ENCODE data around the gene MVB12B. TPM values are rescaled to one million over a fixed set of nuclear protein-coding genes. Genes with fewer than 3 reads are reported as not detected.
A peak's percentile ranks its signal among the peaks of the same experiment; 100 is the strongest.

The MVB12B gene
- total RNA-seq, 4 donors from 2014 or later, result 6.1 to 18.0 (median 13.2) TPM

- Histone ChIP-seq H3K27me3 (peaks cover 28 to 46% (median 29%) of the 10 kb centered on the region in 3 donors), H3K4me3 (no peak overlapping the region), H3K27ac (no peak overlapping the region), H3K36me3 (no peaks in the 10 kb centered on the region), H3K4me1 (no peaks in the 10 kb centered on the region), H3K9me3 (no peaks in the 10 kb centered on the region)
- no peak for TF ChIP-seq CTCF (IDR thresholded peaks at IDR 0.05 in 4 of 5, conservative IDR thresholded peaks at IDR 0.05 in 1 of 5)
- no peak for TF ChIP-seq POLR2A (IDR thresholded peaks at IDR 0.05)
- DNase-seq (no peak), ATAC-seq (no peak)
- intact Hi-C loops (cut with DNase I; ENCODE audit: low total_unique reads) (no loop called here), in situ Hi-C loops (cut with MboI; ENCODE audit: low sequenced_read_pairs in 4 of 4) (no loop called here)
Observed at GRCh38 chr9:126510564-126510963, 183.9 kb downstream of the MVB12B start.

- in situ Hi-C loops (cut with MboI; ENCODE audit: low sequenced_read_pairs in 4 of 4), result no loop called here
- Histone ChIP-seq H3K4me1 (no peaks in the 10 kb centered on the region), H3K27me3 (peaks cover 34 to 48% (median 38%) of the 10 kb centered on the region in 3 donors), H3K27ac (no peak overlapping the region), H3K36me3 (no peaks in the 10 kb centered on the region), H3K4me3 (no peak overlapping the region), H3K9me3 (no peaks in the 10 kb centered on the region)
- ATAC-seq (no peak), DNase-seq (no peak)
- no peak for TF ChIP-seq POLR2A (IDR thresholded peaks at IDR 0.05)
- no peak for TF ChIP-seq CTCF (IDR thresholded peaks at IDR 0.05 in 4 of 5, conservative IDR thresholded peaks at IDR 0.05 in 1 of 5)
- intact Hi-C loops (cut with DNase I; ENCODE audit: low total_unique reads), result no loop called here
Observed at GRCh38 chr9:126511411-126511810, 184.8 kb downstream of the MVB12B start.

- ATAC-seq (no peak), DNase-seq (no peak)
- Histone ChIP-seq H3K27ac (no peak overlapping the region), H3K9me3 (no peaks in the 10 kb centered on the region), H3K4me1 (peaks cover 3 to 5% of the 10 kb centered on the region in 2 donors), H3K27me3 (peaks cover 54 to 66% (median 58%) of the 10 kb centered on the region in 3 donors), H3K36me3 (no peaks in the 10 kb centered on the region), H3K4me3 (no peak overlapping the region)
- intact Hi-C loops (cut with DNase I; ENCODE audit: low total_unique reads) (no loop called here), in situ Hi-C loops (cut with MboI; ENCODE audit: low sequenced_read_pairs in 4 of 4) (no loop called here)
- no peak for TF ChIP-seq POLR2A (IDR thresholded peaks at IDR 0.05)
- no peak for TF ChIP-seq CTCF (IDR thresholded peaks at IDR 0.05 in 4 of 5, conservative IDR thresholded peaks at IDR 0.05 in 1 of 5)
Observed at GRCh38 chr9:126513159-126514036, 186.8 kb downstream of the MVB12B start.

- no peak for DNase-seq
- Histone ChIP-seq H3K27ac (no peak overlapping the region), H3K36me3 (no peaks in the 10 kb centered on the region), H3K9me3 (no peaks in the 10 kb centered on the region), H3K4me3 (no peak overlapping the region), H3K4me1 (peaks cover 3 to 5% of the 10 kb centered on the region in 2 donors), H3K27me3 (peaks cover 62 to 74% (median 66%) of the 10 kb centered on the region in 3 donors)
- in situ Hi-C loops (cut with MboI; ENCODE audit: low sequenced_read_pairs in 4 of 4), result no loop called here
- intact Hi-C loops (cut with DNase I; ENCODE audit: low total_unique reads), result no loop called here
- no peak for ATAC-seq
- TF ChIP-seq CTCF (IDR thresholded peaks at IDR 0.05 in 4 of 5, conservative IDR thresholded peaks at IDR 0.05 in 1 of 5), result peak in 2 of 5 experiments; percentile 9 to 32
- TF ChIP-seq POLR2A (IDR thresholded peaks at IDR 0.05), result no peak
Observed at GRCh38 chr9:126514037-126514821, 187.6 kb downstream of the MVB12B start.
